Thoracic aorta endothelial cell (primary cell): ENCODE results near the gene ERP29. TPM values are rescaled to one million over a fixed set of nuclear protein-coding genes. Genes with fewer than 3 reads are reported as not detected.

Source experiments
- small RNA-seq: library from RNA; depleted of rRNA; stranded (forward); fragments of <200 nt; gene quantifications from one replicate; pipeline ENCODE3, GENCODE V24; 2012
- total RNA-seq: library from RNA; depleted of rRNA; stranded (reverse); fragments of >200 nt; gene quantifications from 2 replicates; pipeline ENCODE4 v1.2.3, GENCODE V29; 2012

Gene ERP29
- 34.2 and 41.2 TPM in 2 replicates for total RNA-seq

DNA sequence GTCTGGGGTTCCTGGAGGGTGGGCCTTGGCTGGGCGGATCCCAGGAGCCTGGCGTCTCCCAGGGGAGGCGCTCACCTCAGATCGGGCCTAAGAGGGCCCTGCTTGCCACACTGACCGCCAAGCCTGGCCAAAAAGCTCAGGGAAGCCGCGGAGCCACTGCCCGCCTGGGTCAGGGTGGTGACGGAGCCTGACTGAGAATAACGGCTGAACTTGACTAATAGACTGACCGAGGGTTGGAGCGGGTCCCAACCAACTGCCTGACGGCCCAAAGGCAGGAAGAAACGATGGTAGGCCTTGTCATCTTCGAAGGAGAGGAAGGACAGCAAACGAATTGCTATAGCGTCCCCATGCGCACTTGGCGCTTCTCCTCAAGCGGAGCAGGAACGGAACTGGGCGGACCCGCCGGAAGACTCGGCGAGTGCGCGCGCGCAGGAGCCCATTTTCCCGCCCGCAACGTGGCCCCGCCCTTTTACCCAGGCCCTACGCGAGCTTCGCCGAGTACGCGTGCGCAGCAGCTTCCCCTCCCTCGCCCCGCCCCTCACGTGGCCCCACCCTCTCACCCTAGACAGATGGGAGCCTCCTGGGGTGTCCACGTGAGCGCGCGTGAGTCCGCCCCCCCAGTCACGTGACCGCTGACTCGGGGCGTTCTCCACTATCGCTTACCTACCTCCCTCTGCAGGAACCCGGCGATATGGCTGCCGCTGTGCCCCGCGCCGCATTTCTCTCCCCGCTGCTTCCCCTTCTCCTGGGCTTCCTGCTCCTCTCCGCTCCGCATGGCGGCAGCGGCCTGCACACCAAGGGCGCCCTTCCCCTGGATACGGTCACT, at the start of gene ERP29, which contains the start of gene TMEM116:
ERP29 (plus strand) TSS at position 652 of the 826 bp plus-strand sequence; CDS start at position 692, 40 bp downstream.
TMEM116 (minus strand) TSS at position 391 of the 826 bp plus-strand sequence. CDS start 7,895 bp downstream, outside the sequence.

Small RNAs within 50 kb of the gene (small RNA-seq; reads per million reads assigned to genes)
- gene AC004024.1 (0.70 reads per million, percentile 4 among the genes with 10 or more reads in this experiment), gene MIR3657 (not detected), gene RF00019 (not detected)

Other genes starting within 250 kb of the ERP29 start
- gene ALDH2, start 246.5 kb upstream of the ERP29 start, total RNA-seq: 32.4 and 47.1 TPM in 2 replicates
- 48.2 and 54.0 TPM in 2 replicates for gene MAPKAPK5, start 171.2 kb upstream of the ERP29 start, total RNA-seq
- 2.5 and 3.2 TPM in 2 replicates for gene TMEM116, start 261 bp upstream of the ERP29 start, total RNA-seq
- 50.1 and 51.7 TPM in 2 replicates for gene NAA25, start 95.4 kb downstream of the ERP29 start, total RNA-seq
- 24.2 and 29.4 TPM in 2 replicates for gene TRAFD1, start 112.1 kb downstream of the ERP29 start, total RNA-seq